ENCODE measurements around the gene PADI3. TPM values are rescaled to one million over a fixed set of nuclear protein-coding genes. Genes with fewer than 3 reads are reported as not detected.
A peak's percentile ranks its signal among the peaks of the same experiment; 100 is the strongest.

The PADI3 gene
- total and polyA plus RNA-seq, 2 of the 4 experiments (the other 2 are of a cell fraction), result not detected

DNA sequence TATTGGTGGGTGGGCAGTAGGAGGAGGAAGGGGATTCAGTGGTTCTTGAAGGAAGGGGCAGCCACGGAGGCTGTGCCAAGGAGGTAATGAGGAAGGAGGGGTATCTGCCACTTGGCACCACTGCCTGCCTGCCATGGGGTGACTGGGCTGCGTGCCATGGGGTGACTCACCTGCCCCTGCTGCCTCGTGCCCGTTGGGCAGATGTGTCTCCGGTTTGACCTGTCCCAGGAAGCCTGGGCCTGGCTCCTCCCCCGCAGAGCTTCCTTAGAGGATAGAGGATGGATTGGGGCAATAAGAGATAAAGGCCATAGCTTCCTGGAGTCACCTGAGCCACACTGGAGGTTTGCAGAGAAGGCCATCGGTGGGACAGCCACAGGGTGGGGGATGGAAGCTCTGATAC is 1.7 kb downstream of the PADI3 start:
- no peak overlapping the region for H3K23ac ChIP-seq (ENCODE audit: low read depth, low read length)
- H3K79me1 ChIP-seq (ENCODE audit: low read depth in 1 of 2, low read length in 2 of 2), result no peaks in the 10 kb centered on the region
- peaks cover 5% of the 10 kb centered on the region; the same call in 1 of the 2 replicates for H3K27me3 ChIP-seq (ENCODE audit: control insufficient read depth, insufficient read depth, low read length)
- no peak overlapping the region for H4K91ac ChIP-seq (ENCODE audit: insufficient read depth, low read depth, low read length)
- H3K56ac ChIP-seq (ENCODE audit: extremely low read depth, insufficient read depth, low read length), result no peak overlapping the region
- H3K9me1 ChIP-seq (ENCODE audit: insufficient read depth, low read length), result peaks cover 11% of the 10 kb centered on the region; the same call in 1 of the 2 replicates
- no peaks in the 10 kb centered on the region for H3K36me3 ChIP-seq (ENCODE audit: control insufficient read depth, insufficient read depth, low read length)
- no peak overlapping the region for H4K5ac ChIP-seq (ENCODE audit: low read depth, low read length)
- TF ChIP-seq NFE2L2 (IDR thresholded peaks at IDR 0.05; ENCODE audit: low read depth, low read length) (no peak), FOS (IDR thresholded peaks at IDR 0.05; ENCODE audit: low read depth, low read length) (no peak), POLR2A (IDR thresholded peaks at IDR 0.05; ENCODE audit: low read depth, low read length) (no peak), CEBPB (IDR thresholded peaks at IDR 0.05; ENCODE audit: low read depth, low read length) (no peak), MAZ (IDR thresholded peaks at IDR 0.05; ENCODE audit: borderline replicate concordance, low read depth, low read length) (no peak), RCOR1 (IDR thresholded peaks at IDR 0.05; ENCODE audit: insufficient replicate concordance, low read length) (no peak), MAFK (IDR thresholded peaks at IDR 0.05; ENCODE audit: low read depth, low read length) (no peak), RFX5 (IDR thresholded peaks at IDR 0.05; ENCODE audit: low read depth, low read length) (no peak), CHD1 (IDR thresholded peaks at IDR 0.05; ENCODE audit: low read depth, low read length) (no peak), MXI1 (IDR thresholded peaks at IDR 0.05; ENCODE audit: borderline replicate concordance, low read depth, low read length) (no peak), BHLHE40 (IDR thresholded peaks at IDR 0.05; ENCODE audit: low read depth, low read length) (no peak), SMC3 (IDR thresholded peaks at IDR 0.05; ENCODE audit: low read depth, low read length) (no peak), RAD21 (IDR thresholded peaks at IDR 0.05; ENCODE audit: low read length) (no peak)
- TF ChIP-seq, protein P1, sequence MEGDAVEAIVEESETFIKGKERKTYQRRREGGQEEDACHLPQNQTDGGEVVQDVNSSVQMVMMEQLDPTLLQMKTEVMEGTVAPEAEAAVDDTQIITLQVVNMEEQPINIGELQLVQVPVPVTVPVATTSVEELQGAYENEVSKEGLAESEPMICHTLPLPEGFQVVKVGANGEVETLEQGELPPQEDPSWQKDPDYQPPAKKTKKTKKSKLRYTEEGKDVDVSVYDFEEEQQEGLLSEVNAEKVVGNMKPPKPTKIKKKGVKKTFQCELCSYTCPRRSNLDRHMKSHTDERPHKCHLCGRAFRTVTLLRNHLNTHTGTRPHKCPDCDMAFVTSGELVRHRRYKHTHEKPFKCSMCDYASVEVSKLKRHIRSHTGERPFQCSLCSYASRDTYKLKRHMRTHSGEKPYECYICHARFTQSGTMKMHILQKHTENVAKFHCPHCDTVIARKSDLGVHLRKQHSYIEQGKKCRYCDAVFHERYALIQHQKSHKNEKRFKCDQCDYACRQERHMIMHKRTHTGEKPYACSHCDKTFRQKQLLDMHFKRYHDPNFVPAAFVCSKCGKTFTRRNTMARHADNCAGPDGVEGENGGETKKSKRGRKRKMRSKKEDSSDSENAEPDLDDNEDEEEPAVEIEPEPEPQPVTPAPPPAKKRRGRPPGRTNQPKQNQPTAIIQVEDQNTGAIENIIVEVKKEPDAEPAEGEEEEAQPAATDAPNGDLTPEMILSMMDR (conservative IDR thresholded peaks at IDR 0.05; ENCODE audit: low read depth, low read length), result no peak
- TF ChIP-seq, protein P2, sequence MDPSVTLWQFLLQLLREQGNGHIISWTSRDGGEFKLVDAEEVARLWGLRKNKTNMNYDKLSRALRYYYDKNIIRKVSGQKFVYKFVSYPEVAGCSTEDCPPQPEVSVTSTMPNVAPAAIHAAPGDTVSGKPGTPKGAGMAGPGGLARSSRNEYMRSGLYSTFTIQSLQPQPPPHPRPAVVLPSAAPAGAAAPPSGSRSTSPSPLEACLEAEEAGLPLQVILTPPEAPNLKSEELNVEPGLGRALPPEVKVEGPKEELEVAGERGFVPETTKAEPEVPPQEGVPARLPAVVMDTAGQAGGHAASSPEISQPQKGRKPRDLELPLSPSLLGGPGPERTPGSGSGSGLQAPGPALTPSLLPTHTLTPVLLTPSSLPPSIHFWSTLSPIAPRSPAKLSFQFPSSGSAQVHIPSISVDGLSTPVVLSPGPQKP (IDR thresholded peaks at IDR 0.05; ENCODE audit: borderline replicate concordance, low read depth, low read length), result no peak
- TF ChIP-seq, protein P3, sequence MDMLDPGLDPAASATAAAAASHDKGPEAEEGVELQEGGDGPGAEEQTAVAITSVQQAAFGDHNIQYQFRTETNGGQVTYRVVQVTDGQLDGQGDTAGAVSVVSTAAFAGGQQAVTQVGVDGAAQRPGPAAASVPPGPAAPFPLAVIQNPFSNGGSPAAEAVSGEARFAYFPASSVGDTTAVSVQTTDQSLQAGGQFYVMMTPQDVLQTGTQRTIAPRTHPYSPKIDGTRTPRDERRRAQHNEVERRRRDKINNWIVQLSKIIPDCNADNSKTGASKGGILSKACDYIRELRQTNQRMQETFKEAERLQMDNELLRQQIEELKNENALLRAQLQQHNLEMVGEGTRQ (IDR thresholded peaks at IDR 0.05; ENCODE audit: low read depth, low read length), result no peak
- no peak overlapping the region for H3K18ac ChIP-seq (ENCODE audit: low read depth, low read length)
- no peak overlapping the region for H3K9ac ChIP-seq (ENCODE audit: low read depth, low read length)
- no peaks in the 10 kb centered on the region for H3K9me3 ChIP-seq (ENCODE audit: control insufficient read depth, insufficient read depth, low read length)
- in situ Hi-C loops (cut with MboI; ENCODE audit: low sequenced_read_pairs) (no loop called here), intact Hi-C loops (cut with micrococcal nuclease) (no loop called here), dilution Hi-C loops (cut with HindIII; ENCODE audit: low sequenced_read_pairs, unreplicated experiment) (no loop called here)
- no TSS peak for BruUV-seq (replicated peaks)
- no peak overlapping the region for H2BK5ac ChIP-seq (ENCODE audit: low read depth, low read length, poor library complexity, severe bottlenecking)
- H3K14ac ChIP-seq (replicated peaks; ENCODE audit: low read depth, low read length), result no peak overlapping the region
- ATAC-seq (ENCODE audit: low read depth) (no peak), DNase-seq (no peak)
- no peak overlapping the region for H3K4ac ChIP-seq (ENCODE audit: low read depth, low read length)
- H4K20me1 ChIP-seq (ENCODE audit: insufficient read depth, low read length), result no peaks in the 10 kb centered on the region
- no peak overlapping the region for H2BK15ac ChIP-seq (ENCODE audit: low read depth, low read length)
- H2AK9ac ChIP-seq (replicated peaks; ENCODE audit: low read depth, low read length, poor library complexity), result peak overlapping the region; percentile 1
- H4K8ac ChIP-seq (ENCODE audit: low read depth in 2 of 2, low read length in 2 of 2), result no peak overlapping the region
- CTCF ChIA-PET, result interaction anchor here (0.9 kb wide), 1 partner anchor 125 kb away, joined by 3 read pairs; no protein-coding TSS in a partner anchor
- H3K4me2 ChIP-seq (ENCODE audit: low read depth, low read length), result no peak overlapping the region
- no peak overlapping the region for H2BK20ac ChIP-seq (ENCODE audit: low read depth, low read length)
- H3K4me1 ChIP-seq (ENCODE audit: control insufficient read depth, insufficient read depth, low read length), result peaks cover 3% of the 10 kb centered on the region; the same call in 1 of the 2 replicates
- POLR2A ChIA-PET (ENCODE audit: unreplicated experiment), result interaction anchor here (0.6 kb wide), 1 partner anchor 59 kb away, joined by 6 read pairs; no protein-coding TSS in a partner anchor
- no peak overlapping the region for H3K4me3 ChIP-seq (ENCODE audit: insufficient read depth, low read depth, low read length)
- H3K27ac ChIP-seq (ENCODE audit: insufficient read depth, low read length), result no peak overlapping the region
- H2BK120ac ChIP-seq (ENCODE audit: low read depth, low read length), result no peak overlapping the region
- H2AFZ ChIP-seq (replicated peaks; ENCODE audit: low read length, poor library complexity), result peak overlapping the region; percentile 13
- peak overlapping the region; percentile 57 for H2AK5ac ChIP-seq (ENCODE audit: low read depth, low read length)
- WGBS, 2 experiments (ENCODE audit: extremely low coverage in 2 of 2, insufficient read length in 1 of 2), result 80% methylated on average over 1 of the region's 7 CpGs; no CpG with 5 or more reads in 1 of the 2 experiments
